Stomach smooth muscle (tissue), 2 donors: ENCODE measurements around the gene NAPG.
"Not testable (repeated sequence)": the region's sequence is repeated elsewhere in the genome, so short reads cannot be mapped to it uniquely, and the experiment has no call there.

ENCODE experiments used
- H3K27ac ChIP-seq: one replicate; pipeline ENCODE4 v1.7.0; 2013; ENCODE audit warnings: mild to moderate bottlenecking, low read length, inconsistent platforms
- H3K27me3 ChIP-seq, 2 donors: one replicate each; pipeline ENCODE4 v1.7.0; 2013; ENCODE audit warnings: low read length in 2 of 2; ENCODE audit not compliant: insufficient read depth in 2 of 2, control insufficient read depth in 1 of 2
- H3K36me3 ChIP-seq, 2 donors: one replicate each; pipeline ENCODE4 v1.7.0; 2013; ENCODE audit warnings: low read length in 2 of 2; ENCODE audit not compliant: control insufficient read depth in 2 of 2, insufficient read depth in 2 of 2
- H3K4me1 ChIP-seq: one replicate; pipeline ENCODE4 v1.7.0; 2013; ENCODE audit warnings: low read length; ENCODE audit not compliant: control insufficient read depth, insufficient read depth
- H3K4me3 ChIP-seq, 2 donors: one replicate each; pipeline ENCODE4 v1.7.0; 2013; ENCODE audit warnings: low read length in 2 of 2
- H3K9ac ChIP-seq, 2 donors: one replicate each; pipeline ENCODE4 v1.7.0; 2013; ENCODE audit warnings: low read length in 2 of 2, mild to moderate bottlenecking in 1 of 2
- H3K9me3 ChIP-seq, 2 donors: one replicate each; pipeline ENCODE4 v1.7.0; 2013; ENCODE audit warnings: low read length in 2 of 2; ENCODE audit not compliant: control insufficient read depth in 2 of 2
- donor health status: healthy.
- donor health status: Pancreatic carcinoma.

NAPG gene

DNA sequence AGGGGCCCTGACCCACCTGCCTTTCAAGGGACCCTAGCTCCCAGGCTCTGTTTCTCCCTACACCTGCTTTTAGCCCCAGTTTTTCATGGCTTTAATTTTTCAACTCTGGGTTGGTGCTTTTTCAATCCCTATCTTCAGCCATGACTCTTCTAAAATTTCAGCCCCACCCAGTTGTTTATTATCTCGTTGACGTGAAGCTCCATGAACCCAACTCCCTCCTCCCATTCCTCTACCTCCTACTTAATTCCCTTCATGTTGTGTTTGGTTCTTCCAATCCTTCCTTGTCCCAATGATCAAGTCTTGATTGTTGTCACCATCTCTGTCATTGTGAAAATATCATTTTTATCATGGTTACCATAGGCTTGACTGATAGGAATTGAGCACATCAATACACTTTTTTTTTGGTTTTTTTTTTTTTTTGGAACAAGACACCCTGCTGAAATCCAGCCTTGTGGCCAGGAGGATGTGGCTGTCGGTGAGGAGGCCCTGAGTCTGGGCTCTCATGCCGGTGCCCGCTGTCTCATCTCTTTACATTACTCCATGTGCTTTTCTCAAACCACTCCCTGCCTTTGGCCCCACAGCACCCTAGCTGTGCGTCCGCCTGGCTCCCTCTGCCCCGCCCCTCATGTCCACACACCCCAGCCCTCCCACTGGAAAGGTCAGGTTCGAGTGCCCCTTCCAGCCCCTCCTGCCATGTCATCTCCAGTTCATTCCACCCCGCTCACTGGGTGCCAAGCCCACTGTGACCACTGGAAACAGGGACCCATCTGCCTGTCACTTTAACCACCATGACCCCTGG, 39.3 kb downstream of the NAPG start:
- Histone ChIP-seq H3K36me3 (no peaks in the 10 kb centered on the region), H3K4me3 (no peak overlapping the region), H3K27me3 (no peaks in the 10 kb centered on the region), H3K4me1 (peaks cover 2% of the 10 kb centered on the region), H3K9ac (no peak overlapping the region), H3K27ac (no peak overlapping the region), H3K9me3 (no peaks in the 10 kb centered on the region)

DNA sequence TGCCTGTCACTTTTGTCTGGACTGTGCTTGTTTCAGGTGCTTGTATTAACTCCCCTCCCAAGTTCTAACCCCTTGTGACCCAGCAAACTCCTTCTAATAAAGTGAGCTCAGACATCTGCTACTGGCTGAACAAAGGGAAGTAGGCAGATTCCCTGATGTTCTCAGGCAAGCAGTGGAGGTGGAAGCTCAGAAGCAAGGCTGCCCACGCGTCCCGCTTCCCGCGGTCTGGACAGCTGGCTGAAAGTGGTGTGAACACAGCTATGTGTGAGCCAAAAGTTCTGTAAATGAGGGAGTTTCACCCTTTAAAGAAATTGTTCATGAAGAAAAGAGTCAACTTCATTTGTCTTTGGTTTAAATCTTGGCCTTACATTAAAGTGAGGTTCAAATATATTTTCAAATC, 40.0 kb downstream of the NAPG start:
- Histone ChIP-seq H3K4me3 (no peak overlapping the region), H3K36me3 (no peaks in the 10 kb centered on the region), H3K9me3 (no peaks in the 10 kb centered on the region), H3K27ac (no peak overlapping the region), H3K27me3 (no peaks in the 10 kb centered on the region), H3K4me1 (no peaks in the 10 kb centered on the region), H3K9ac (no peak overlapping the region)

DNA sequence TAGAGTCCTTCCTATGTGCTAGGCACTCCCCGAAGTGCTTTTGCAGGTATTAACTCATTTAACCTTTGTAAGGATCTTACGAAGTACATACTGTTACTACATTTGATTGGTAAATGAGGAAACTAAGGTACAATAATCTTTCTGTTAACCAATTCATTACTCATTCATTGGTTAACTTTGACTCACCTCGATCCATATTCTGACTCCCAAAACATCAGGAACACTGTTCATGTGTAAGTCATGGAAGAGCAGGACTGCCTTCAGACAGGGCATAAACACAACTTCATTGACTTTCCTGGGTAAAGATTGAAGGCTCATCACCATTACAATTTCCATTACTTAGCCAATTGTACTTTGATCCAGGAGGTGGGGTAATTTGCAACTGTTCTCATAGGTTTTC, 40.6 kb downstream of the NAPG start:
- no peaks in the 10 kb centered on the region for H3K27me3 ChIP-seq
- H3K9me3 ChIP-seq, result no peaks in the 10 kb centered on the region
- no peak overlapping the region for H3K9ac ChIP-seq
- H3K4me1 ChIP-seq, result no peaks in the 10 kb centered on the region
- H3K36me3 ChIP-seq, result no peaks in the 10 kb centered on the region
- H3K4me3 ChIP-seq, result no peak overlapping the region
- H3K27ac ChIP-seq, result no peak overlapping the region

DNA sequence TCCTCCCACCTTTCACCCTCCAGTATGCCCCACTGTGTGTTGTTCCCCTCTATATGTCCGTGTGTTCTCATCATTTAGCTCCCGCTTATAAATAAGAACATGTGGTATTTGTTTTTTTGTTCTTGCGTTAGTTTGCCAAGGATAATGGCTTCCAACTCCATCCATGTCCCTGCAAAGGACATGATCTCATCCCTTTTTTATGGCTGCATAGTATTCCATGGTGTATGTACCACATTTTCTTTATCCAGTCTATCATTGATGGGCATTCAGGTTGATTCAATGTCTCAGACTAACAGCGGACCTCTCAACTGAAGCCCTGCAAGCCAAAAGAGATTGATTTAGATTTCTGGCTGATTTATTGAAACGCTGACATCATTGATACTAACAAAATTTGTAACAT, 44.1 kb downstream of the NAPG start:
- not testable (repeated sequence) for H3K36me3 ChIP-seq, H3K9me3 ChIP-seq, H3K4me3 ChIP-seq, H3K4me1 ChIP-seq, H3K9ac ChIP-seq, H3K27me3 ChIP-seq, H3K27ac ChIP-seq

DNA sequence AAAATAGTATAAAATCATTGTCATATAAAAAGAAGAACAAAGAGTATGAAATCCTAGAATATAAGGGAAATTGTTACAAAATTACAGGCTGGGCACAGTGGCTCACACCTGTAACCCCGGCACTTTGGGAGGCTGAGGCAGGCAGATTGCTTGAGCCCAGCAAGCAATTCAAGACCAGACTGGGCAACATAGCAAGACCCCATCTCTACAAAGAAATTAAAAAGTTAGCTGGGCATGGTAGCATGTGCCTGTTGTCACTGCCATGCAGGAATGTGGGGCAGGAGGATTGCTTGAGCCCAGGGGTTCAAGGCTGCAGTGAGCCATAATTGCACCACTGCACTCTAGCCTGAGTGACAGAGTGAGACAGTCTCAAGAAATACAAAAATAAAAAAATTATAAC, 44.8 kb downstream of the NAPG start:
- Histone ChIP-seq H3K9ac (no peak overlapping the region), H3K4me1 (no peaks in the 10 kb centered on the region), H3K27me3 (no peaks in the 10 kb centered on the region), H3K27ac (no peak overlapping the region), H3K4me3 (no peak overlapping the region), H3K9me3 (no peaks in the 10 kb centered on the region), H3K36me3 (no peaks in the 10 kb centered on the region)

DNA sequence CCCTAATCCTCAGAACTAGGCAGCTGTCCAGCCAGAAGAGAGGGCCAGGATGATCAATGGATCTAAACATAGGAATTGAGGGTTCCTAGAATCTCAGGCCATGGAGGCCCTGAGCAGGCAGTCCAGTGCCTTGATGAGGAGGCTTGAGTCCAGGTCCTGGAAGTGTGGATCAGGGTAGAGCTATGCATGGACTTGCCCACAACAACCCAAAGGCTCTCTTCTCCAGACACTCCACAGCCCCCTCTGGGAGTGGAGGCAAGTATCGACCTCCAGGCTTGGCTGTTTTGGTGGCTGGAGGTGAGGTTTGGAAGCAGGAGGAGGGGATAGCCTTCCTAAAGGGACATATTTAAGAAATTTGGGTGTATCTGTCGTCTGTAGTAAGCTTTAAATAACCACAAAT, 45.7 kb downstream of the NAPG start:
- Histone ChIP-seq H3K4me1 (no peaks in the 10 kb centered on the region), H3K9ac (no peak overlapping the region), H3K9me3 (no peaks in the 10 kb centered on the region), H3K27me3 (no peaks in the 10 kb centered on the region), H3K4me3 (no peak overlapping the region), H3K36me3 (no peaks in the 10 kb centered on the region), H3K27ac (no peak overlapping the region)

DNA sequence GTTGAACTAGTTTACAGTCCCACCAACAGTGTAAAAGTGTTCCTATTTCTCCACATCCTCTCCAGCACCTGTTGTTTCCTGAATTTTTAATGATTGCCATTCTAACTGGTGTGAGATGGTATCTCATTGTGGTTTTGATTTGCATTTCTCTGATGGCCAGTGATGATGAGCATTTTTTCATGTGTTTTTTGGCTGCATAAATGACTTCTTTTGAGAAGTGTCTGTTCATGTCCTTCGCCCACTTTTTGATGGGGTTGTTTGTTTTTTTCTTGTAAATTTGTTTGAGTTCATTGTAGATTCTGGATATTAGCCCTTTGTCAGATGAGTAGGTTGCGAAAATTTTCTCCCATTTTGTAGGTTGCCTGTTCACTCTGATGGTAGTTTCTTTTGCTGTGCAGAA, 47.4 kb downstream of the NAPG start:
- H3K36me3 ChIP-seq, H3K27me3 ChIP-seq, H3K9me3 ChIP-seq, H3K27ac ChIP-seq, H3K4me3 ChIP-seq, H3K9ac ChIP-seq, H3K4me1 ChIP-seq: not testable (repeated sequence)

DNA sequence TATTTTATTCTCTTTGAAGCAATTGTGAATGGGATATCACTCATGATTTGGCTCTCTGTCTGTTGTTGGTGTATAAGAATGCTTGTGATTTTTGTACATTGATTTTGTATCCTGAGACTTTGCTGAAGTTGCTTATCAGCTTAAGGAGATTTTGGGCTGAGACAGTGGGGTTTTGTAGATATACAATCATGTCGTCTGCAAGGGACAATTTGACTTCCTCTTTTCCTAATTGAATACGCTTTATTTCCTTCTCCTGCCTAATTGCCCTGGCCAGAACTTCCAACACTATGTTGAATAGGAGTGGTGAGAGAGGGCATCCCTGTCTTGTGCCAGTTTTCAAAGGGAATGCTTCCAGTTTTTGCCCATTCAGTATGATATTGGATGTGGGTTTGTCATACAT, 48.6 kb downstream of the NAPG start:
- not testable (repeated sequence) for H3K9me3 ChIP-seq, H3K27ac ChIP-seq, H3K4me3 ChIP-seq, H3K27me3 ChIP-seq, H3K36me3 ChIP-seq, H3K9ac ChIP-seq, H3K4me1 ChIP-seq

DNA sequence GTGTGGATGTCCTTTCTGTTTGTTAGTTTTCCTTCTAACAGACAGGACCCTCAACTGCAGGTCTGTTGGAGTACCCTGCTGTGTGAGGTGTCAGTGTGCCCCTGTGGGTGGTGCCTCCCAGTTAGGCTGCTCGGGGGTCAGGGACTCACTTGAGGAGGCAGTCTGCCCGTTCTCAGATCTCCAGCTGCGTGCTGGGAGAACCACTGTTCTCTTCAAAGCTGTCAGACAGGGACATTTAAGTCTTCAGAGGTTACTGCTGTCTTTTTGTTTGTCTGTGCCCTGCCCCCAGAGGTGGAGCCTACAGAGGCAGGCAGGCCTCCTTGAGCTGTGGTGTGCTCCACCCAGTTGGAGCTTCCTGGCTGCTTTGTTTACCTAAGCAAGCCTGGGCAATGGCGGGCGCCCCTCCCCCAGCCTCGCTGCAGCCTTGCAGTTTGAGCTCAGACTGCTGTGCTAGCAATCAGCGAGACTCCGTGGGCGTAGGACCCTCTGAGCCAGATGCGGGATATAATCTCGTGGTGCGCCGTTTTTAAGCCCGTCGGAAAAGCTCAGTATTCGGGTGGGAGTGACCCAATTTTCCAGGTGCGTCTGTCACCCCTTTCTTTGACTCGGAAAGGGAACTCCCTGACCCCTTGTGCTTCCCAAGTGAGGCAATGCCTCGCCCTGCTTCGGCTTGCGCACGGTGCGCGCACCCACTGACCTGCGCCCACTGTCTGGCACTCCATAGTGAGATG, 52.2 kb downstream of the NAPG start:
- not testable (repeated sequence) for H3K27me3 ChIP-seq, H3K4me3 ChIP-seq, H3K27ac ChIP-seq, H3K4me1 ChIP-seq, H3K9ac ChIP-seq, H3K9me3 ChIP-seq, H3K36me3 ChIP-seq

DNA sequence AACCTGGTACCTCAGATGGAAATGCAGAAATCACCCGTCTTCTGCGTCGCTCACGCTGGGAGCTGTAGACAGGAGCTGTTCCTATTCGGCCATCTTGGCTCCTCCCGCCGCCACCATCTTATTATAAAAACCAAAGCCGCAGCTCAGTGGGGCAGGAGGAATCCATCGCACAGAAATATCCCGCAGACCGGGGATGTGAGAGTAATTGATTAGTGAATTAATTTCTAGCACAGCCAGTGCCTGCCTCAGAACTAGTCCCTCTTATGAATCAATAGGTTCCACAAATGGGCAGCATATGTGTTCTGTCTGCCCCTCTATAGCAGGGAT, 52.7 kb downstream of the NAPG start:
- H3K27ac ChIP-seq, H3K9me3 ChIP-seq, H3K9ac ChIP-seq, H3K4me1 ChIP-seq, H3K36me3 ChIP-seq, H3K4me3 ChIP-seq, H3K27me3 ChIP-seq: not testable (repeated sequence)

DNA sequence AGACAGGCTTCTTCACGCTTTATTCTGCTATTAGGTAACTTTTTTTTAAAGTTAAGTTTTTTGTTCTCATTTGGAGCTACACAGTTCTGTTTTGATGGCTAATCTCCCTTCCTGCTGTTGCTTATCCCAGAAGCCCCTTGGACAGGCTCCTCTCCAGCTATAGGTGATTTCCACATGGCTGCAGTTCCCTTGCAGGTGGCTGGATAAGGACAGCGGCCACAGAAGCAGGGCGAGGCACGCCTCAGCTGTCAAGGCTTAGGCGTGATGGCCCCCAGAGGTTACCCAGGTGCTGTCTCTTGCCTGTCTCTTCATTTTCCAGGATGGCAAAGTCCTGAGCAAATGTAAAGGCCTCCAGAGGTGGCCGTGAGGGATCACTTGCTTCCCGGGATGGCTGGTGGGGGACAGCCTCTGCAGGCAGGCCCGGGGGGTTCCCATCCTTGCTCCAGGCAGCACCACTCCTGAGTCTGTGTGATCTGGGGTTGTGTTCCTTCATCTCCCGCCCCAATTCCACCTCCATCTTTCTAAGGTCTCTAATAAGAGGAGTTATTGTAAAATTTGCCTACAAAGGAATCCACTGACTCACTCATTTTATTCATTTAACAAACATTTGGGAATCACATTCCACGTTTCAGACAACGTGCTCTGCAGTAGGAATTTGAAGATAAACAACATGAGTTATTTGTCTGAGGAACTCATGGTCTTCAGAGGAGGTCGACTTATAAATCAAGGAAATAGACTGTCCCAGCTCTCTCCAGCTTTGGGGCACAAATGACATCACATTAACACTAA, 53.4 kb downstream of the NAPG start:
- Histone ChIP-seq H3K36me3 (no peaks in the 10 kb centered on the region), H3K27ac (no peak overlapping the region), H3K9me3 (no peaks in the 10 kb centered on the region), H3K4me1 (no peaks in the 10 kb centered on the region), H3K27me3 (no peaks in the 10 kb centered on the region), H3K4me3 (no peak overlapping the region), H3K9ac (no peak overlapping the region)
